SH-SY5Y (cell line): ENCODE results near the gene ANAPC16.

ENCODE experiments used
- GATA2 ChIP-seq: IDR thresholded peaks from 2 replicates; pipeline ENCODE4 v1.6.1; 2011; ENCODE audit warnings: mild to moderate bottlenecking, low read depth, low read length
- GATA3 ChIP-seq: IDR thresholded peaks from 2 replicates; pipeline ENCODE4 v1.6.1; 2011; ENCODE audit warnings: low read depth, mild to moderate bottlenecking, low read length, moderate library complexity

GRCh38 chr10:72186258-72186981, 29.4 kb upstream of the ANAPC16 start:
- TF ChIP-seq GATA2, result no peak
- no peak for TF ChIP-seq GATA3
